GM23338 (cell line): ENCODE results near the gene MTA3. TPM values are rescaled to one million over a fixed set of nuclear protein-coding genes. Genes with fewer than 3 reads are reported as not detected.

Source experiments
- CREB1 ChIP-seq: fragments of 250-450 bp; sonication (Bioruptor Pico); IDR thresholded peaks from 2 replicates; pipeline ENCODE4 v1.5.0; 2020; ENCODE audit warnings: low read depth, mild to moderate bottlenecking, moderate library complexity
- CTCF ChIP-seq, 2 experiments: fragments of 200-600 bp in 1 of 2; sonication (generic) in 1 of 2; conservative IDR thresholded peaks; 2 replicates each; pipeline versions ENCODE4 v1.5.1 to v1.6.1; 2016 to 2017; ENCODE audit warnings: antibody characterized with exemption in 2 of 2, low read depth in 2 of 2, mild to moderate bottlenecking in 2 of 2, moderate library complexity in 1 of 2
- EZH2 ChIP-seq: fragments of 200-600 bp; sonication (generic); IDR thresholded peaks from one replicate; pipeline ENCODE4 v1.8.0; 2017; ENCODE audit warnings: antibody characterized with exemption, mild to moderate bottlenecking, low read depth; ENCODE audit not compliant: unreplicated experiment
- JUNB ChIP-seq: IDR thresholded peaks from one replicate; pipeline ENCODE4 v1.6.1; 2016; ENCODE audit warnings: antibody characterized with exemption; ENCODE audit not compliant: unreplicated experiment
- POLR2AphosphoS5 ChIP-seq: IDR thresholded peaks from 2 replicates; pipeline ENCODE4 v1.6.1; 2016; ENCODE audit warnings: antibody characterized with exemption, low read depth
- STAT1 ChIP-seq: IDR thresholded peaks from one replicate; pipeline ENCODE4 v1.6.1; 2016; ENCODE audit warnings: antibody characterized with exemption; ENCODE audit not compliant: unreplicated experiment
- ZNF114 ChIP-seq: fragments of 250-450 bp; sonication (Bioruptor Pico); IDR thresholded peaks from 2 replicates; pipeline ENCODE4 v1.5.0; 2020; ENCODE audit warnings: mild to moderate bottlenecking, moderate library complexity
- ZNF462 ChIP-seq: fragments of 250-450 bp; sonication (Bioruptor Pico); IDR thresholded peaks from 2 replicates; pipeline ENCODE4 v1.5.0; 2020; ENCODE audit warnings: mild to moderate bottlenecking, moderate library complexity
- polyA plus RNA-seq: library from polyadenylated mRNA; unstranded; fragments of >200 nt; fragmentation: Nextera tagmentation; extraction: Ambion mirVana; gene quantifications from 2 replicates; pipeline ENCODE4 v1.2.1, GENCODE V29; 2016
- total RNA-seq: library from RNA; depleted of rRNA; stranded (reverse); fragments of >200 nt; shearing (Covaris generic); gene quantifications from 2 replicates; pipeline ENCODE4 v1.2.3, GENCODE V29; 2014

Gene MTA3
- total and polyA plus RNA-seq, 2 experiments from 2014 or later: 162 to 208 TPM

- TF ChIP-seq ZNF462 (CRISPR knock-in tag) (no peak), EZH2 (no peak), POLR2AphosphoS5 (no peak), CTCF (conservative IDR thresholded peaks at IDR 0.05; ENCODE audit: low read depth in 2 of 2) (no peak), STAT1 (no peak), JUNB (no peak), CREB1 (CRISPR knock-in tag) (no peak), ZNF114 (CRISPR knock-in tag) (no peak)
These were observed 185.8 kb downstream of the MTA3 start (continued) for GRCh38 chr2:42754021-42754775.
